Fibroblast of lung (primary cell): Measurements from ENCODE around the gene APP.

Source experiments
- CTCF ChIP-seq, 2 donors: IDR thresholded peaks in 1 of 2; conservative IDR thresholded peaks in 1 of 2; 1 replicate in 1 of 2; 2 replicates in 1 of 2; pipeline ENCODE4 v1.5.1; 2011 to 2012; ENCODE audit warnings: low read length in 2 of 2, control low read depth in 1 of 2, inconsistent platforms in 1 of 2, low read depth in 1 of 2, mild to moderate bottlenecking in 1 of 2
- EZH2 ChIP-seq: IDR thresholded peaks from 2 replicates; pipeline ENCODE4 v1.5.1; 2012; ENCODE audit warnings: low read length, control low read depth, mild to moderate bottlenecking; ENCODE audit errors: missing control alignments

- TF ChIP-seq CTCF (conservative IDR thresholded peaks at IDR 0.05 in 1 of 2, IDR thresholded peaks at IDR 0.05 in 1 of 2; ENCODE audit: low read depth in 1 of 2, low read length in 2 of 2) (no peak), EZH2 (no peak)
These were observed 28.9 kb upstream of the APP start for GRCh38 chr21:26199456-26199855.
